GM19099 (cell line): ENCODE data around the gene CBX8.

Source experiments
- POLR2A ChIP-seq: IDR thresholded peaks from 3 replicates; pipeline ENCODE4 v1.6.1; 2011; ENCODE audit warnings: low read depth; ENCODE audit not compliant: insufficient read length; ENCODE audit errors: extremely low read depth

CBX8 gene

DNA sequence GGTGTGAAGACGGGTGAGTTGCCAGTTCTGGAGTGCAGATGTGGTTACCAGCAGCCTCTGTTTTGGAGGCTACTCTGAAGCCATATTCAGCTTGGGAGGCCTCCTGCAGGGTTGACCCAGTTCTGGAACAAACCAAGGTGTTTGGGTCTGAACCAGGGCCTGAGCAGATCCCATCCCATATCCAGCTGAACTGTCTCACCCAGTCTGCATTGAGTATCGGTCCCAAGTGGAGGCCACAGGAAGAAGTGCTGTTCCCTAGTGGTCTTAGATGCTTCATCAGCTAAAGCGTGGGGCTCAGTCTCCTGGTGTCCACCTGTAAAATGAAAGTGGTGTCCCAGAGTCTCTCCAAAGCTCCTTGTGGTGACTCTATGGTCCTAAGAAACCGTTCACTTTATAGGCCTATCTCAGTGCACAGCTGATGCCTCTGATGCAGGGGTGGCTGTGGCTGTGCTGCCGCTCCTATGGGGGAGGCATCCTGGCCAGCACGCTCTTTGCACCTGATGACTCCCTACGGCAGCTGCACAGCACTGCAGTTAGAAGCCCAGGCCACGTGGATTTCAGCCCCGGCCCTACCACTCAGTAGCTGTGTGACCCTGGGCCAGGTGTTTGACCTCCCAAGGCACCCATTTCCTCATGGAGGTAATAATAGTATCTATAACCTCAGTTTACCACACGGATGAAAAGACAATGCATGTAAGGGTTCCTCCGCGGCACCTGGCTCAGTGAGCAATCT is 21.3 kb upstream of the CBX8 start:
- TF ChIP-seq POLR2A: no peak

DNA sequence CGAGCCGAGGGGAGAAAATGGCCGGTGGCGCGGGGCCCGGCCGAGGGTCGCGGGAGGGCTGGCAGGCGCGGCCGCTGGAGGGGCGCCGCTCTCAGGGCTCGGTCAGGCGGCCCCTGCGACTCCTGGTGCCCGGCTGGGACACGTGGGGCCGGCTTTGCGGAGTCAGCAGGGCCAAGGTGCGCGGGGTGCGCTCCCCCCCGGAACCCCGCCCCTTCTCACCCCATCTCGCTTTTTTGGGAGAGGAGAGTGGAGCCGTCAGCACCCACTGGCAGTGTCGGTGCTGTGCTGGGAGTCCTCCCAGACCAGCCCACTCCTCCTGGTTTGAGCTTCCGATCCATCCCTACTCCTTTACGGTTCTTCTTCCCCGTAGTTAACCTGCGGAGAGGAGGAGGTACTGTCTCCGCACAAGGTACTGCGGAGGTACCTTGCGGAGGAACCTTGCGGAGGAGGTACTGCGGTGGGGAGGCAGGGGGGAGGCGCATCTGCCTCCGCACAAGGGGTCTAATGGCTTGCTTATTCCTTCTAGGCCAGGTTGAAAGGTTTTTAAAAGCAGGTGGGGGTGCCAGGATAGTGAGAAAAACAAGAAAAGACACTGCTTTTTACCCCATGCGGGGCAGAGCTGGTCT is 19.1 kb upstream of the CBX8 start:
- no peak for TF ChIP-seq POLR2A

DNA sequence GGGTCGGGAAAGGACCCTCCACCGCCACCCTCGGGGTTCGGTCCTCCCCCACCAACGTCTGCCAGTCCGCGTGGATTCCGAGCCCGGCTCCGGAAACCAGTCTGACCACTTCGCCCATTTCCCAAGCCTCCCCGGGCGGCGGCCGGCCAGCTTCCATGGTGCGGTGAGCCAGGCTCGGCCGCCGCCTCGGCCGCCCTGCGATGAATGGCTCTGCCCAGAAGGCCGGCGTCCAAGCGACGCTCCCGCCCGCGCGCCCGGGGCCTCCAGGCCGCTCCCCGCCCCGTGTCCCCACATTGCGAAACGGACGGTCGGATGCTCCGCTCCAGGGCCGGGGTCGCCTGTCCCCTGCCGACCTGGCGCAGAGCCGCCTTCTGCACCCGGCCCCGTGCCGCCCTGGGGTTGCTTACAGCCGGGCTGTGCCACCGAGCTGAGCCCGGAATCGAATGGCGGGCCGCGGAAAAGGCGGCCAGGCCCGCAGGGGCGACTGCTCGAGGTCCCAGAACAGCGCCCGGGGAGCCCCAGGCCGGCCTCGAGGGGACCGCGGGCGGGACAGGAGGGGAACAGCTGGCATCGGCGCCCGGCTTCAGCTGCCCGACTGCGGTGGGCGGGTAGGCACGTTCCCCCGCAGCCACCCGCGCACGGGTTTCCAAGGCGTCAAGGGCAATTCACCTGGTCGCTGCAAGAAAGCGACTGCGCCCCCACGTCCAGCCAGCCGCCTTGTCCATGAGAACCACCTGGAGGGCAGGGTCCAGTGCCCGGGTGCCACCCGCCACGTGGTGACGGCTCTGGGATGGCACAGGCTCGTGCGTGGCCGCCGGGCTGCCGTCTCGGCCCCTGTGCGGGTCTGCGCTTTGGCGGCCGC is 18.3 kb upstream of the CBX8 start:
- TF ChIP-seq POLR2A: no peak

GRCh38 chr17:79814127-79814973 is 17.5 kb upstream of the CBX8 start:
- TF ChIP-seq POLR2A: no peak

DNA sequence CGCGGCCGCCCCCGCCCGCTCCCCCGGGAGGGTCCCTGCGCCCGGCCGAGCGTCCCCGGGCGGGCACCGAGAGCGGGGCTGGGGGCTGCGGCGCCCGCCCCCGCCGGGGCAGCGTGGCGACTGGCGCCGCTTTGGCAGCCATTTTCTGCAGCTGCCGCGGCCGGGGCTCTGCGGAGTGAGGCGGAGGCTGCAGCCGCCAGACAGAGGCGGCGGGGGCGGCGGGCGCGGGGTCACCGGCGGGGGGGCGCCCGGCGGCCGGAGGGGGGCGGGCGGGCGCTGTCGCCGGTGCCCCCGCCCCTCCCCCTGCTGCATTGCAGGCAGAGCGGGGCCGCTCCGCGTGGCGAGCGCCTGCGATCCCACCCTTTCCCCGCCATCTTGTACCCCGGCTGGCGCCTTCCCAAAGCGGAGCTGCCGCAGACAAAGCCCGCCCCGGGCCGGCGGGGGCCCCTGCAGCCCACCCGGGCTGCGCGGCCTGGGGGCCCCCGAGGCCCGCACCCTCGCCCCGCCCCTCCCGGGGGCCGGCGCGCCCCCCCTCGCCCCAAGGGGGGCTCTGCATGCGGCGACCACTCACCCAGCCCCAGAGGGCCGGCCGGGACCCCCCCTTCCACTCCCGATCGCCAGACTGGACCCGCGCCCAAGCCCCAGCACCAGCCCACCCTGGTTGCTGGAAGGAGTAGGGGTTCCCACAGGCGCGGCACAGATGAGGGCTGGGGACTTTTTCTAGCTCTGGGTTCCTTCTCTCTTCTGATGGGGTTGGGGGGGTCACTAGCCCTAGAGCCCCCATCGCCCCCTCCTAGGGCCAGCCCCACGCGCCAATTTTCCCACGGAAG is 16.6 kb upstream of the CBX8 start:
- no peak for TF ChIP-seq POLR2A

- no peak for TF ChIP-seq POLR2A
These were observed 15.7 kb upstream of the CBX8 start for GRCh38 chr17:79812353-79813258.

DNA sequence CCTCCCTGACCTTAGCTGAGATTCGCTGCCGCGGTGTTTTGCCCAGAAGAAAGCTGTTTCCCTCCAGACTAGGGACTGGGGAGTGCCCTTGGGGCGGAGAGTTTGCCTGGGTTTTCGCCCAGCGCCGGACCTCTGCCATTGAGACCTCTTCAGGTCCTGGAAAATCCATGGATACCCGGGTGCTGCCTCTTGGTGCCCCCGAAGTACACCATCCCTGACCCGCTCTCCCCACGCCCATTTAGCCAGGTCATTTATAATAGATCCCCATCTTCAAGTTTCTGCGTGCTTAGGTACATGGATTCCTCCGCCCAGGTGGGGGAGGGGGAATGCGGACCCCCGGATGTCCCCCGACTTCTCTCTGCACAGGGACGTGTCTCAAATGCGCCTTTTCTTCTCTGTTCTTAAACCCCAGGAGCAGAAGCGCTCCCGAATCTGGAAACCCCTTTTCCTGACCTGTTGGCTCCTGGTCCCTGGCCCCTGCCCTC is 15.0 kb upstream of the CBX8 start:
- no peak for TF ChIP-seq POLR2A

- TF ChIP-seq POLR2A: no peak
These were observed 14.4 kb upstream of the CBX8 start for GRCh38 chr17:79811011-79811867.

DNA sequence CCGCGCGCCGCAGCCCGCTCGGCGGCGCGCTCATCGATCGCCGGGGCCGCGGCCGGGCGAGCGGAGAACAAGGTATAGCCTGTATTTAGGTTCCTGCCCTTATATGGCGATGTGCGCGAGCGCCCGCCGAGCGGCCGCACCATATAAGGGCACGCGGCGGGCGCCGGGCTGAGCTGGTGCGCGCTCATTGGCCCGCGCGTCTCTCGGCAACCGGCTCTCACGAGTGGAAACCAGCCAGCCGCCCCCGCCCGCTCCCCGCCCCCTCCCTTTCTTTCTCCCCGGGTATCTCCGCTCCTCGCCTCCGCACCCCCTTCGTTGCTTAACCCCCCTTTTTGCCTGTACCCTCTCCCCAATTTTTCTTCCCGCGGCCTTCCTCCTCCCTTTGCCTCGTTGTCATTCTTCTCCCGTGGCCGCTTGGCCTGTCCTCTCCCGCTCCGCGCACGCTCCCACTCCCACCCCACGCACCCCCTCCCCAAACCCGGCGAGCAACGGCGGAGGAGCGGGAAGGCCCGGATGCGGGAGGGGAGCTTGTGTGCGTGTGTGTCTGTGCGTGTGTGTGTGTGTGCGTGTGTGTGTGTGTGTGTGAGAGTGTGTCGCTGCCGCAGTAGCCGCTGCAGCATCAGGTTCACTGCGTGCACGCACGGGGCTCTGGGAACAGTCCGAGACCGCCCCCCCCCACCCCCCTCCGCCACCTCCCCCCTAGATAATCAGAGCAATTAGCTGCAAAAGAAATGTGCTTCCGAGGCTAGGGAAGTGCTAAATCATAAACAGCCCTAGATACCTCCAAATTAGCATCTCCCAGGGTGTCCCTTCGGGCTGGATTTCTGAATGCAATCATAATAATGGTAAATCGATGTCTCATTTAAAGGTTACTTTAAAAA is 13.5 kb upstream of the CBX8 start:
- no peak for TF ChIP-seq POLR2A

- TF ChIP-seq POLR2A: no peak
These were observed 12.8 kb upstream of the CBX8 start for GRCh38 chr17:79809530-79810129.
